SK-N-MC (cell line): Measurements from ENCODE around the gene PRDM16.
A peak's percentile ranks its signal among the peaks of the same experiment; 100 is the strongest.

Experiments used
- EZH2 ChIP-seq: fragments of 200-600 bp; sonication (generic); IDR thresholded peaks from one replicate; pipeline ENCODE4 v1.6.1; 2017; ENCODE audit warnings: antibody characterized with exemption
- POLR2AphosphoS5 ChIP-seq: IDR thresholded peaks from 2 replicates; pipeline ENCODE4 v1.6.1; 2012; ENCODE audit warnings: mild to moderate bottlenecking, low read depth, low read length, borderline replicate concordance

DNA sequence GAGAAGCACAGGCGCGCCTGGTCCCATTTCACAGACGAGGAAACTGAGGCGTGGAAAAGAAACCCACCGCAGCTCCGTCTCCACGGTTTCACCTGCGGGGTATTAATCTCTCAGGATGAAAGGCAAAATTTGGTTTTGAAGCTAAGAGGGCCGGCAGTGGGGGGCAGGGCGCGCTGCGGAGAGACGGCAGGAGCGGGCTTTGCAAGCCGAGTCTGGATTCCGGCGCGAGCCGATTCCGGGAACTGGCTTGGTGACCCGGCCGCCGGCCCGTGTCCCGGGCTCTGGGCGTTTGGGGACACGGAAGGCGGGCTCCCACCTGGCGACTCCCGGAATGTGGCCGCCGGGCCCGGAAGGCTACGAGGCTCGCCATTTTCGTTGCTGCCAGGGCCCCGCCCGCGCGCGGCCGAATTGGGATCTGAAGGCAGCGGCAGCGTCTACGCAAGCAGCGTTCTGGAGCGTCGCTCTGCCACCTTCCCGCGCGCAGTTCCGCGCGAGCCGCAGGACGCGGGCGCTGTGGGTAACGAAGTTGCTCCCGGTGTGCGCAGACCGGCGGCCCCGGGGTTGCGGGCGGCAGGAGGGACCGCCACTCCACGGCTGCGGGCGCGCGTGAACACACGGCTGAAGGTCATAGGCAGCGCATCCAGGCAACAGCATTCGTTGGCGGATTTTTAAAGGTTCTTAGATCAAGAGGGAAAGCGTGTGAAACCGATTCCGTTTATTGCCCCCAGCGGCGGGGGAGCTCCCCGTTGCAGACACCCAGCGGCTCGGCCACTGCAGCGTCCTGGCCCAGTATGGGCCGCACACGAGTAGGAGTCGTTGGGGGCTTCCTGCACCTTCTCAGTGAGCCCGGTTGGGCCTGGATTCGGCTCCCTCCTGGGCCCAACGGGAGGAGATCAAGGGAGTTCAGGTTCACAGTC lies 5.4 kb upstream of the PRDM16 start:
- TF ChIP-seq POLR2AphosphoS5, result no peak
- peak; percentile 69 for TF ChIP-seq EZH2
